ENCODE results near the gene GFRA1. TPM values are rescaled to one million over a fixed set of nuclear protein-coding genes. Genes with fewer than 3 reads are reported as not detected.

The GFRA1 gene
- total RNA-seq, 1 experiment from 2014 or later = 0.30 TPM

GRCh38 chr10:116141246-116141645, 131.8 kb downstream of the GFRA1 start:
- no peaks in the 10 kb centered on the region for H3K9me2 ChIP-seq (ENCODE audit: insufficient read depth)
- H3K9me3 ChIP-seq (ENCODE audit: control insufficient read depth in 1 of 2, insufficient read depth in 1 of 2, low read depth in 1 of 2, low read length in 2 of 2) = no peaks in the 10 kb centered on the region
- H3K79me2 ChIP-seq (ENCODE audit: insufficient read depth, low read length) = no peaks in the 10 kb centered on the region
- no peak overlapping the region for H3K27ac ChIP-seq (ENCODE audit: low read depth, low read length)
- ChIA-PET CTCF (interaction anchor here (0.6 kb wide), 1 partner anchor 20 kb away, joined by 3 read pairs; no protein-coding TSS in a partner anchor), RAD21 (ENCODE audit: low non-redundant PET in 1 of 2, low total read pairs in 2 of 2, uncharacterized antibody in 2 of 2, unreplicated experiment in 2 of 2) (no interaction called here), POLR2A (no interaction called here)
- H4K20me1 ChIP-seq (ENCODE audit: insufficient read depth) = no peaks in the 10 kb centered on the region
- intact Hi-C loops (cut with micrococcal nuclease) = no loop called here
- H2AFZ ChIP-seq (ENCODE audit: low read depth, low read length, poor library complexity, severe bottlenecking) = no peak overlapping the region
- no peak overlapping the region for H3K4me3 ChIP-seq (replicated peaks in 1 of 2; ENCODE audit: low read depth in 1 of 2, low read length in 2 of 2)
- H3K4me1 ChIP-seq (ENCODE audit: control insufficient read depth in 1 of 2, insufficient read depth in 2 of 2, low read length in 2 of 2) = no peaks in the 10 kb centered on the region
- no TSS peak for BruUV-seq (replicated peaks)
- no peak overlapping the region for H3K9ac ChIP-seq (ENCODE audit: low read length)
- no peak overlapping the region for H3K4me2 ChIP-seq (ENCODE audit: low read length)
- no peak for TF ChIP-seq EGR1 (IDR thresholded peaks at IDR 0.05; ENCODE audit: low read depth)
- TF ChIP-seq SP1 (IDR thresholded peaks at IDR 0.05; ENCODE audit: low read depth) = no peak
- no peak for TF ChIP-seq EZH2 (IDR thresholded peaks at IDR 0.05)
- no peak for TF ChIP-seq EZH2phosphoT487 (IDR thresholded peaks at IDR 0.05; ENCODE audit: borderline replicate concordance)
- TF ChIP-seq POLR2AphosphoS5 (IDR thresholded peaks at IDR 0.05; ENCODE audit: low read depth, low read length) = no peak
- TF ChIP-seq YY1 (IDR thresholded peaks at IDR 0.05; ENCODE audit: extremely low read depth, insufficient replicate concordance, low read depth, low read length) = no peak
- TF ChIP-seq SRF (IDR thresholded peaks at IDR 0.05; ENCODE audit: low read depth) = no peak
- no peak for TF ChIP-seq ZBTB33 (IDR thresholded peaks at IDR 0.05; ENCODE audit: extremely low read depth, insufficient replicate concordance, low read length)
- no peak for TF ChIP-seq ATF3 (IDR thresholded peaks at IDR 0.05)
- TF ChIP-seq ZNF274 (IDR thresholded peaks at IDR 0.05; ENCODE audit: low read depth, low read length) = no peak
- no peak for TF ChIP-seq CTCF (IDR thresholded peaks at IDR 0.05 in 2 of 3, conservative IDR thresholded peaks at IDR 0.05 in 1 of 3; ENCODE audit: borderline replicate concordance in 1 of 3, insufficient read depth in 1 of 3, low read depth in 2 of 3, low read length in 2 of 3)
- TF ChIP-seq FOSL1 (IDR thresholded peaks at IDR 0.05; ENCODE audit: low read depth) = no peak
- no peak for TF ChIP-seq POLR2A (IDR thresholded peaks at IDR 0.05; ENCODE audit: borderline replicate concordance, extremely low read depth, insufficient read depth, insufficient read length)
- TF ChIP-seq CBX3 (IDR thresholded peaks at IDR 0.05; ENCODE audit: low read depth) = no peak
- no peak for TF ChIP-seq ZFX (IDR thresholded peaks at IDR 0.05)
- no peak for TF ChIP-seq ELF1 (IDR thresholded peaks at IDR 0.05; ENCODE audit: borderline replicate concordance, low read depth)
- no peak for TF ChIP-seq JUND (IDR thresholded peaks at IDR 0.05)
- TF ChIP-seq REST (IDR thresholded peaks at IDR 0.05; ENCODE audit: low read depth) = no peak
- ATAC-seq (no peak), DNase-seq (ENCODE audit: low read depth, low spot score) (no peak)
- H3K36me3 ChIP-seq (ENCODE audit: control insufficient read depth in 1 of 2, insufficient read depth in 2 of 2, low read length in 2 of 2) = no peaks in the 10 kb centered on the region
- H3K27me3 ChIP-seq (ENCODE audit: insufficient read depth, low read length) = peaks cover 57% of the 10 kb centered on the region
